Liver (tissue), 3 donors: ENCODE results near the gene GRID2IP.

Experiments
- FOXA1 ChIP-seq: IDR thresholded peaks from 2 replicates; pipeline ENCODE4 v1.6.1; 2016; ENCODE audit warnings: antibody characterized with exemption
- GABPA ChIP-seq, 2 donors: IDR thresholded peaks in 1 of 2; conservative IDR thresholded peaks in 1 of 2; 2 replicates each; pipeline ENCODE4 v1.6.1; 2016; ENCODE audit warnings: antibody characterized with exemption in 2 of 2, mild to moderate bottlenecking in 1 of 2, moderate library complexity in 1 of 2
- RAD21 ChIP-seq, 2 donors: IDR thresholded peaks; 2 replicates each; pipeline ENCODE4 v1.6.1; 2016; ENCODE audit warnings: antibody characterized with exemption in 2 of 2, mild to moderate bottlenecking in 2 of 2
- SP1 ChIP-seq: IDR thresholded peaks from 2 replicates; pipeline ENCODE4 v1.6.1; 2018; ENCODE audit warnings: antibody characterized with exemption, mild to moderate bottlenecking
- YY1 ChIP-seq: IDR thresholded peaks from 2 replicates; pipeline ENCODE4 v1.6.1; 2016; ENCODE audit warnings: antibody characterized with exemption, mild to moderate bottlenecking
- TF ChIP-seq, protein P1 (sequence below): fragments of 150-350 bp; IDR thresholded peaks from 2 replicates; pipeline ENCODE4 v1.5.1; 2017; ENCODE audit warnings: improper control_type of control experiment, low read depth, low read length; ENCODE audit not compliant: missing input control
- TF ChIP-seq, protein P2 (sequence below): IDR thresholded peaks from 2 replicates; pipeline ENCODE4 v1.6.1; 2016; ENCODE audit warnings: antibody characterized with exemption
- TF ChIP-seq, protein P3 (sequence below): IDR thresholded peaks from 2 replicates; pipeline ENCODE4 v1.6.1; 2016; ENCODE audit warnings: antibody characterized with exemption
- donor health status: healthy.
- donor health status: healthy.

DNA sequence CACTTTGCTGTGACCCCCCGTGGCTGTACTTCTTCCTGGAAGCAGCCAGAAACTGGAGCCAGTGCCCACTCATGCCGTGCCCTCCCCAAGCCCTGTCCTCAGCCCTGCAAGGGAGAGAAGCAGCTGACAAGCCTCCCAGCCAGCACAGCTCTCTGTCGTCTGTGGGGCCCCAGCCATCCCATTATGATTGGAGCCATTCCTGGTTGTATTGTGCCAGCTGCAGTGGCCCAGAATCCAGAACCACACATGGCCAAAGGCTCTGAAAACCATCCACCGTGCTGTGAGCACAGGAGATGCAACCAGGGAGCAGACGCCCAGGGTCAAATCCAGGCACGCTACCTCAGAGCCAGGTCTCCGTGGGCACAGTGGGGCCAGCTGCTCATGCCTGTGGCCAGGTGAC, 18.7 kb downstream of the GRID2IP start:
- TF ChIP-seq, protein P1, sequence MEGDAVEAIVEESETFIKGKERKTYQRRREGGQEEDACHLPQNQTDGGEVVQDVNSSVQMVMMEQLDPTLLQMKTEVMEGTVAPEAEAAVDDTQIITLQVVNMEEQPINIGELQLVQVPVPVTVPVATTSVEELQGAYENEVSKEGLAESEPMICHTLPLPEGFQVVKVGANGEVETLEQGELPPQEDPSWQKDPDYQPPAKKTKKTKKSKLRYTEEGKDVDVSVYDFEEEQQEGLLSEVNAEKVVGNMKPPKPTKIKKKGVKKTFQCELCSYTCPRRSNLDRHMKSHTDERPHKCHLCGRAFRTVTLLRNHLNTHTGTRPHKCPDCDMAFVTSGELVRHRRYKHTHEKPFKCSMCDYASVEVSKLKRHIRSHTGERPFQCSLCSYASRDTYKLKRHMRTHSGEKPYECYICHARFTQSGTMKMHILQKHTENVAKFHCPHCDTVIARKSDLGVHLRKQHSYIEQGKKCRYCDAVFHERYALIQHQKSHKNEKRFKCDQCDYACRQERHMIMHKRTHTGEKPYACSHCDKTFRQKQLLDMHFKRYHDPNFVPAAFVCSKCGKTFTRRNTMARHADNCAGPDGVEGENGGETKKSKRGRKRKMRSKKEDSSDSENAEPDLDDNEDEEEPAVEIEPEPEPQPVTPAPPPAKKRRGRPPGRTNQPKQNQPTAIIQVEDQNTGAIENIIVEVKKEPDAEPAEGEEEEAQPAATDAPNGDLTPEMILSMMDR: no peak
- no peak for TF ChIP-seq SP1
- no peak for TF ChIP-seq RAD21 (IDR thresholded peaks at IDR 0.05)
- TF ChIP-seq, protein P2, sequence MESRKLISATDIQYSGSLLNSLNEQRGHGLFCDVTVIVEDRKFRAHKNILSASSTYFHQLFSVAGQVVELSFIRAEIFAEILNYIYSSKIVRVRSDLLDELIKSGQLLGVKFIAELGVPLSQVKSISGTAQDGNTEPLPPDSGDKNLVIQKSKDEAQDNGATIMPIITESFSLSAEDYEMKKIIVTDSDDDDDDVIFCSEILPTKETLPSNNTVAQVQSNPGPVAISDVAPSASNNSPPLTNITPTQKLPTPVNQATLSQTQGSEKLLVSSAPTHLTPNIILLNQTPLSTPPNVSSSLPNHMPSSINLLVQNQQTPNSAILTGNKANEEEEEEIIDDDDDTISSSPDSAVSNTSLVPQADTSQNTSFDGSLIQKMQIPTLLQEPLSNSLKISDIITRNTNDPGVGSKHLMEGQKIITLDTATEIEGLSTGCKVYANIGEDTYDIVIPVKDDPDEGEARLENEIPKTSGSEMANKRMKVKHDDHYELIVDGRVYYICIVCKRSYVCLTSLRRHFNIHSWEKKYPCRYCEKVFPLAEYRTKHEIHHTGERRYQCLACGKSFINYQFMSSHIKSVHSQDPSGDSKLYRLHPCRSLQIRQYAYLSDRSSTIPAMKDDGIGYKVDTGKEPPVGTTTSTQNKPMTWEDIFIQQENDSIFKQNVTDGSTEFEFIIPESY: no peak
- TF ChIP-seq, protein P3, sequence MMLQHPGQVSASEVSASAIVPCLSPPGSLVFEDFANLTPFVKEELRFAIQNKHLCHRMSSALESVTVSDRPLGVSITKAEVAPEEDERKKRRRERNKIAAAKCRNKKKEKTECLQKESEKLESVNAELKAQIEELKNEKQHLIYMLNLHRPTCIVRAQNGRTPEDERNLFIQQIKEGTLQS: no peak
- no peak for TF ChIP-seq YY1
- TF ChIP-seq FOXA1: no peak
- TF ChIP-seq GABPA (IDR thresholded peaks at IDR 0.05 in 1 of 2, conservative IDR thresholded peaks at IDR 0.05 in 1 of 2): no peak
